Suprapubic skin (tissue), 4 donors: Measurements from ENCODE around the gene SLC37A4. TPM values are rescaled to one million over a fixed set of nuclear protein-coding genes. Genes with fewer than 3 reads are reported as not detected.

Experiments used
- DNase-seq, 2 donors: peaks; one replicate each; pipeline ENCODE4 v3.0.0-alpha.2; 2019; ENCODE audit warnings: low spot score in 2 of 2
- H3K27ac ChIP-seq: fragments of 200-600 bp; sonication (generic); one replicate; pipeline ENCODE4 v1.5.1; 2019
- H3K27me3 ChIP-seq: fragments of 200-600 bp; sonication (generic); one replicate; pipeline ENCODE4 v1.5.1; 2019
- H3K36me3 ChIP-seq: fragments of 200-600 bp; sonication (generic); one replicate; pipeline ENCODE4 v1.5.1; 2019
- H3K4me1 ChIP-seq: fragments of 200-600 bp; sonication (generic); one replicate; pipeline ENCODE4 v1.5.1; 2019
- H3K4me3 ChIP-seq: fragments of 200-600 bp; sonication (generic); one replicate; pipeline ENCODE4 v1.5.1; 2019; ENCODE audit warnings: mild to moderate bottlenecking
- H3K9me3 ChIP-seq: fragments of 200-600 bp; sonication (generic); one replicate; pipeline ENCODE4 v1.5.1; 2019
- CTCF ChIP-seq, 2 donors: fragments of 200-600 bp in 1 of 2; fragments of 450-650 bp in 1 of 2; sonication (generic) in 1 of 2; IDR thresholded peaks; one replicate each; pipeline ENCODE4 v1.5.1; 2016 to 2019; ENCODE audit warnings: antibody characterized with exemption in 2 of 2, mild to moderate bottlenecking in 1 of 2, moderate library complexity in 1 of 2
- EP300 ChIP-seq: sonication (generic); formaldehyde crosslinking; IDR thresholded peaks from one replicate; pipeline ENCODE4 v1.6.1; 2017; ENCODE audit warnings: antibody characterized with exemption
- POLR2A ChIP-seq, 2 donors: fragments of 450-650 bp; IDR thresholded peaks; one replicate each; pipeline ENCODE4 v1.6.1; 2017; ENCODE audit warnings: antibody characterized with exemption in 2 of 2, mild to moderate bottlenecking in 2 of 2, moderate library complexity in 2 of 2
- POLR2AphosphoS5 ChIP-seq, 3 donors: sonication (generic); formaldehyde crosslinking; IDR thresholded peaks; one replicate each; pipeline ENCODE4 v1.6.1; 2017; ENCODE audit warnings: antibody characterized with exemption in 3 of 3
- WGBS: methylation state at CpG from one replicate; pipeline ENCODE4 v1.1.5; 2018; 5-methylcytosine and 5-hydroxymethylcytosine counted together
- total RNA-seq, 4 donors: library from RNA; depleted of rRNA; stranded (reverse); fragments of >200 nt; gene quantifications; one replicate each; pipeline ENCODE4 v1.1.0, GENCODE V29; 2016

SLC37A4 gene
- 10 to 100 TPM; 17.8 to 24.5 (median 20.5) TPM for total RNA-seq

- DNase-seq, result peak; percentile 97 to 99
- no peak for TF ChIP-seq EP300
- TF ChIP-seq CTCF (IDR thresholded peaks at IDR 0.05), result no peak
- TF ChIP-seq POLR2AphosphoS5 (IDR thresholded peaks at IDR 0.05), result no peak
- TF ChIP-seq POLR2A (IDR thresholded peaks at IDR 0.05), result no peak
- Histone ChIP-seq H3K27ac (peak within 1 kb of the TSS; percentile 92), H3K4me1 (peaks cover 26% of the 10 kb centered on the region), H3K27me3 (no peaks in the 10 kb centered on the region), H3K9me3 (no peaks in the 10 kb centered on the region), H3K36me3 (peaks cover 2% of the 10 kb centered on the region), H3K4me3 (peak within 1 kb of the TSS; percentile 88)
- under 1% methylated on average over 37 of the region's 67 CpGs for WGBS
Observed at GRCh38 chr11:119030329-119031047, at the start of gene SLC37A4. Gene SLC37A4, minus strand, starts transcription at chr11:119030877.

DNA sequence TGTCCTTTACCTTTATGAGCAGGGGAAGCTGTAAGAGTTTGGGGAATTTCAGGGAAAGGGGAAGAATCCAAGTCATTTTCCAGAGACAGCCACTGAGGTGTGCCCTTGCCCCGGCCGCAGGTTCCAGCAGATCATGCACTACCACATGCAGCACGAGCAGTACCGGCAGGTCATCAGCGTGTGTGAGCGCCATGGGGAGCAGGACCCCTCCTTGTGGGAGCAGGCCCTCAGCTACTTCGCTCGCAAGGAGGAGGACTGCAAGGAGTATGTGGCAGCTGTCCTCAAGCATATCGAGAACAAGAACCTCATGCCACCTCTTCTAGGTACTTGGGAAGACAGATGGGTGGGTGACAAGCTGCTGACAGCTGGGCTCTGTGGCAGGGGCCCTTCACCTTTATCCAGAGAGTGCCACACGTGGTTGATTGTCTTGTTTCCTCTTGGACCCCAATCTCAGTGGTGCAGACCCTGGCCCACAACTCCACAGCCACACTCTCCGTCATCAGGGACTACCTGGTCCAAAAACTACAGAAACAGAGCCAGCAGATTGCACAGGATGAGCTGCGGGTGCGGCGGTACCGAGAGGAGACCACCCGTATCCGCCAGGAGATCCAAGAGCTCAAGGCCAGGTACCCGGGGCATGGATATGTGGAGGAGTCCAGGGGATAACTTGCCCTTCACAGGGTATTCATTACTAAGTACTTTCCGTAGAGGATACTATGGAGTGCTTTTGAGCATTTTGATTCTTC, 48.2 kb upstream of the SLC37A4 start:
- DNase-seq, result no peak
- H3K4me3 ChIP-seq, result no peak overlapping the region
- no peak overlapping the region for H3K27ac ChIP-seq
- no peak for TF ChIP-seq CTCF (IDR thresholded peaks at IDR 0.05)
- no peak for TF ChIP-seq POLR2AphosphoS5 (IDR thresholded peaks at IDR 0.05)
- TF ChIP-seq EP300, result no peak
- H3K4me1 ChIP-seq, result no peaks in the 10 kb centered on the region
- WGBS, result 90% methylated on average over 14 of the region's 19 CpGs
- peaks cover 84% of the 10 kb centered on the region for H3K36me3 ChIP-seq
- H3K27me3 ChIP-seq, result no peaks in the 10 kb centered on the region
- H3K9me3 ChIP-seq, result no peaks in the 10 kb centered on the region

DNA sequence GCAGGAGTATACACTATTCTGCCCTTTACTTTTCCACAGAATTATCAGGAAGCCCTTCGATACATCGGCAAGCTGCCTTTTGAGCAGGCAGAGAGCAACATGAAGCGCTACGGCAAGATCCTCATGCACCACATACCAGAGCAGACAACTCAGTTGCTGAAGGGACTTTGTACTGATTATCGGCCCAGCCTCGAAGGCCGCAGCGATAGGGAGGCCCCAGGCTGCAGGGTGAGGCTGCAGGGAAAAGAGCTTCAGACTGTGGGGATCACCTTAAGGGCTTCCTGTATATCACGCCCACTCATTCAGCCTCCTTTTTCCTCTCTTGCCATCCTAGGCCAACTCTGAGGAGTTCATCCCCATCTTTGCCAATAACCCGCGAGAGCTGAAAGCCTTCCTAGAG, 47.2 kb upstream of the SLC37A4 start:
- H3K4me1 ChIP-seq, result no peaks in the 10 kb centered on the region
- TF ChIP-seq POLR2AphosphoS5 (IDR thresholded peaks at IDR 0.05) (no peak), POLR2A (IDR thresholded peaks at IDR 0.05) (no peak), EP300 (no peak), CTCF (IDR thresholded peaks at IDR 0.05) (no peak)
- H3K9me3 ChIP-seq, result no peaks in the 10 kb centered on the region
- peaks cover 94% of the 10 kb centered on the region for H3K36me3 ChIP-seq
- H3K4me3 ChIP-seq, result no peak overlapping the region
- no peaks in the 10 kb centered on the region for H3K27me3 ChIP-seq
- no peak overlapping the region for H3K27ac ChIP-seq
- WGBS, result 82% methylated on average over 11 of the region's 11 CpGs
- no peak for DNase-seq

DNA sequence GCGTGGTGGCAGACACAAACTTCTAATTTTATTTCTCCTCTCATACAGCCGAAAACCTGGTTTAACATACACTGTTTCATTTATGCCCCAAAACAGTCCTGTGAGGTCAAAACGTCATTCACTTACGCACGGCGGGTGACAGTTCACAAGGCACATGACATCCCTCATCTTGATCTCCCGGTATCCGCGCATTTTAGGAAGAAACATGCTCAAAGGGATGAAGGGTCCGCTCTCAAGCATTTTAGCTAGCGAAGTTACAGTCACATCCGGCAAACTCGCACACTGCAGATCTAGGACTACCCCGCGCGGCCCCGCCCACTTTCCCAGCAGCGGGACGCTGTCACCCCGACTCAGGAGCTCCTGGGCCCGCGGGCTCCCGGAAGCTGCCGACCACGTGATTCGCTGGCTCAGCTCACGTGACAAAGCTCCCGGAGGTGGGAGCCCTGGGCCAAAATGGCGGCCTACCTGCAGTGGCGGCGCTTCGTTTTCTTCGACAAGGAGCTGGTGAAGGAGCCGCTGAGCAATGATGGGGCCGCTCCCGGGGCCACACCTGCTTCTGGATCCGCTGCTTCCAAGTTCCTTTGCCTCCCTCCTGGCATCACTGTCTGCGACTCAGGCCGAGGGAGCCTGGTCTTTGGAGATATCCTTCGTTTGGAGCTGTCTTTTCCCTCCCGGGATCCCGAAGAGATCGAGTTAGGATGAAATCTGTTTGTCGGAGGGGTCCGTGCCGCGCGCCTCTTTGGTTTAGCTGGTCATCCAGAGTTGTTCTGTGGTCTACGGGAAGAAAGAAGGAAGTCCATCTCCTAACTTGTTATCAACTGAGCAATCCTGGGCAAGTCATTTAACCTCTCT, 36.9 kb upstream of the SLC37A4 start, which contains the start of gene VPS11:
Gene VPS11 (plus strand): TSS at position 448 of the 852 bp plus-strand sequence. CDS start 6 bp downstream, at position 454.
- peak within 1 kb of the TSS; percentile 94 for H3K4me3 ChIP-seq
- under 1% methylated on average over 26 of the region's 49 CpGs for WGBS
- DNase-seq, result peak; percentile 99
- H3K27ac ChIP-seq, result peak within 1 kb of the TSS; percentile 93
- no peaks in the 10 kb centered on the region for H3K27me3 ChIP-seq
- H3K4me1 ChIP-seq, result peaks cover 37% of the 10 kb centered on the region
- peaks cover 27% of the 10 kb centered on the region for H3K36me3 ChIP-seq
- H3K9me3 ChIP-seq, result no peaks in the 10 kb centered on the region
- TF ChIP-seq POLR2AphosphoS5 (IDR thresholded peaks at IDR 0.05), result peak in 2 of 3 donors; percentile 36 to 74
- peak in 1 of 2 donors; percentile 56 for TF ChIP-seq POLR2A (IDR thresholded peaks at IDR 0.05)
- TF ChIP-seq EP300, result no peak

- no peak overlapping the region for H3K27ac ChIP-seq
- H3K4me3 ChIP-seq, result no peak overlapping the region
- H3K9me3 ChIP-seq, result no peaks in the 10 kb centered on the region
Observed at GRCh38 chr11:119065369-119065768, 34.7 kb upstream of the SLC37A4 start.

More at GRCh38 chr11:119065369-119065768, 34.7 kb upstream of the SLC37A4 start:
- Histone ChIP-seq H3K27me3 (no peaks in the 10 kb centered on the region), H3K36me3 (peaks cover 5% of the 10 kb centered on the region), H3K4me1 (peaks cover 37% of the 10 kb centered on the region)
- WGBS, result 67% methylated on average over 4 of the region's 4 CpGs
- TF ChIP-seq CTCF (IDR thresholded peaks at IDR 0.05) (peak in 1 of 2 donors; percentile 35), POLR2A (IDR thresholded peaks at IDR 0.05) (no peak)
- no peak for DNase-seq
